ENCODE data around the gene LAMB2.

GRCh38 chr3:49140080-49140479 lies 7.2 kb upstream of the LAMB2 start:
- TF ChIP-seq CTCF (IDR thresholded peaks at IDR 0.05) (no peak), POLR2A (IDR thresholded peaks at IDR 0.05) (no peak)

All from lower leg skin (tissue), 3 donors.